GM12878 (cell line): ENCODE data around the gene ELMO2. TPM values are rescaled to one million over a fixed set of nuclear protein-coding genes. Genes with fewer than 3 reads are reported as not detected.

Source experiments
- ATAC-seq: fragments of 200-7000 bp; cut with Tn5 transposase; 3 replicates; pipeline ENCODE4 v1.9.1; 2020; ENCODE audit warnings: mild to moderate bottlenecking, moderate library complexity
- BruUV-seq: library from RNA; stranded (reverse); fragments of 400-500 nt; replicated peaks from 2 replicates; lab custom pipeline; 2021; lab: Mats Ljungman, UMichigan
- CTCF ChIA-PET: fragments of 300-600 bp; sonication (Branson Sonifier 250); formaldehyde crosslinking; extraction: SDS; loops from one replicate; lab custom pipeline; 2021; ENCODE audit warnings: inconsistent platforms; lab: Yijun Ruan, JAX
- POLR2A ChIA-PET: fragments of 350-600 bp; formaldehyde crosslinking; extraction: SDS; loops from one replicate; lab custom pipeline; 2021; ENCODE audit warnings: inconsistent platforms; lab: Charles Lee
- RAD21 ChIA-PET: fragments of 300-600 bp; sonication (Branson Sonifier 250); formaldehyde crosslinking; loops from one replicate; lab custom pipeline; 2023; ENCODE audit warnings: antibody characterized with exemption; ENCODE audit not compliant: unreplicated experiment; lab: Charles Lee
- SMC1A ChIA-PET: fragments of 300-600 bp; sonication (Branson Sonifier 250); formaldehyde crosslinking; loops from one replicate; lab custom pipeline; 2023; ENCODE audit not compliant: unreplicated experiment, uncharacterized antibody; lab: Charles Lee
- DNase-seq: peaks from one replicate; pipeline ENCODE4 v3.0.0-alpha.2; 2011; ENCODE audit warnings: low read depth, low spot score
- FAIRE-seq: peaks from 3 replicates; lab custom pipeline; 2011; peaks lifted over from hg19 to GRCh38; lab: Jason Lieb, UNC
- H2AFZ ChIP-seq: 2 replicates; pipeline ENCODE4 v1.6.0; 2011; ENCODE audit warnings: low read depth, low read length, control low read depth; ENCODE audit not compliant: control insufficient read depth
- H3K27ac ChIP-seq: 2 replicates; pipeline ENCODE4 v1.5.1; 2011; ENCODE audit warnings: control low read depth; ENCODE audit not compliant: control insufficient read depth, insufficient read depth
- H3K27me3 ChIP-seq, 2 experiments: replicated peaks in 1 of 2; 2 replicates each; pipeline versions ENCODE4 v1.6.0 to v1.6.1; 2011; ENCODE audit warnings: low read length in 1 of 2; ENCODE audit not compliant: control insufficient read depth in 2 of 2, insufficient read depth in 2 of 2
- H3K36me3 ChIP-seq, 2 experiments: 2 replicates each; pipeline ENCODE4 v1.5.1; 2011; ENCODE audit warnings: low read length in 1 of 2; ENCODE audit not compliant: control insufficient read depth in 2 of 2, insufficient read depth in 2 of 2
- H3K4me1 ChIP-seq: 2 replicates; pipeline ENCODE4 v1.6.1; 2011; ENCODE audit warnings: mild to moderate bottlenecking, low read length, moderate library complexity, mixed read lengths; ENCODE audit not compliant: control insufficient read depth, insufficient read depth
- H3K4me2 ChIP-seq: 2 replicates; pipeline ENCODE4 v1.6.0; 2011; ENCODE audit warnings: control low read depth; ENCODE audit not compliant: control insufficient read depth, insufficient read depth
- H3K4me3 ChIP-seq: fragments of 200-600 bp; sonication (generic); 2 replicates; pipeline ENCODE4 v1.5.1; 2016
- H3K79me2 ChIP-seq: 2 replicates; pipeline ENCODE4 v1.6.0; 2011; ENCODE audit warnings: low read length; ENCODE audit not compliant: control insufficient read depth, insufficient read depth
- H3K9ac ChIP-seq: 2 replicates; pipeline ENCODE4 v1.8.0; 2011; ENCODE audit warnings: low read length, control low read depth, mixed read lengths; ENCODE audit not compliant: control insufficient read depth, insufficient read depth
- H3K9me3 ChIP-seq: replicated peaks from 3 replicates; pipeline ENCODE4 v1.5.1; 2011; ENCODE audit warnings: mild to moderate bottlenecking, low read length; ENCODE audit not compliant: control insufficient read depth, insufficient read depth
- H4K20me1 ChIP-seq: 2 replicates; pipeline ENCODE4 v1.6.0; 2011; ENCODE audit not compliant: control insufficient read depth, insufficient read depth
- CHD2 ChIP-seq: IDR thresholded peaks from 2 replicates; pipeline ENCODE4 v1.6.1; 2011; ENCODE audit warnings: low read depth, low read length, improper control_type of control experiment, borderline replicate concordance
- EP300 ChIP-seq, 2 experiments: fragments of 150-350 bp in 1 of 2; IDR thresholded peaks; 2 replicates each; pipeline ENCODE4 v1.6.1; 2011 to 2012; ENCODE audit warnings: low read depth in 2 of 2, low read length in 2 of 2, borderline replicate concordance in 1 of 2, improper control_type of control experiment in 1 of 2, inconsistent platforms in 1 of 2; ENCODE audit not compliant: control insufficient read depth in 1 of 2
- FOXK2 ChIP-seq: fragments of 450-650 bp; IDR thresholded peaks from 2 replicates; pipeline ENCODE4 v1.6.1; 2017; ENCODE audit warnings: mild to moderate bottlenecking, moderate library complexity
- HDAC2 ChIP-seq: fragments of 200-600 bp; sonication (generic); IDR thresholded peaks from 2 replicates; pipeline ENCODE4 v1.6.1; 2017
- IRF4 ChIP-seq: IDR thresholded peaks from 2 replicates; pipeline ENCODE4 v1.6.1; 2011; ENCODE audit warnings: low read depth, low read length
- JUNB ChIP-seq: IDR thresholded peaks from 2 replicates; pipeline ENCODE4 v1.6.1; 2016; ENCODE audit warnings: antibody characterized with exemption, mild to moderate bottlenecking
- NFYA ChIP-seq: IDR thresholded peaks from 2 replicates; pipeline ENCODE4 v1.6.1; 2011; ENCODE audit warnings: low read depth, mild to moderate bottlenecking, low read length, improper control_type of control experiment, borderline replicate concordance
- NR2F1 ChIP-seq: fragments of 450-650 bp; conservative IDR thresholded peaks from 2 replicates; pipeline ENCODE4 v1.6.1; 2017; ENCODE audit warnings: mild to moderate bottlenecking
- POLR2AphosphoS5 ChIP-seq: IDR thresholded peaks from 2 replicates; pipeline ENCODE4 v1.6.1; 2011; ENCODE audit warnings: mild to moderate bottlenecking, low read length, inconsistent platforms
- SREBF1 ChIP-seq: IDR thresholded peaks from 2 replicates; pipeline ENCODE4 v1.6.1; 2012; ENCODE audit warnings: mild to moderate bottlenecking, low read length
- ZBTB4 ChIP-seq: fragments of 450-650 bp; formaldehyde crosslinking; IDR thresholded peaks from 2 replicates; pipeline ENCODE4 v1.4.0; 2022; ENCODE audit warnings: mild to moderate bottlenecking, moderate library complexity
- ZNF207 ChIP-seq: fragments of 450-650 bp; IDR thresholded peaks from 2 replicates; pipeline ENCODE4 v1.6.1; 2014; ENCODE audit warnings: antibody characterized with exemption, mild to moderate bottlenecking, borderline replicate concordance
- ZNF592 ChIP-seq: fragments of 450-650 bp; IDR thresholded peaks from 2 replicates; pipeline ENCODE4 v1.6.1; 2017; ENCODE audit warnings: mild to moderate bottlenecking, moderate library complexity
- ZNF687 ChIP-seq: fragments of 450-650 bp; IDR thresholded peaks from 2 replicates; pipeline ENCODE4 v1.6.1; 2017; ENCODE audit warnings: mild to moderate bottlenecking, moderate library complexity
- WGBS: methylation state at CpG from one replicate; pipeline ENCODE4 v1.1.6; 2016; ENCODE audit warnings: low lambda C conversion rate; ENCODE audit not compliant: insufficient replicate concordance, insufficient coverage; ENCODE audit errors: missing lambda C conversion rate; 5-methylcytosine and 5-hydroxymethylcytosine counted together
- in situ Hi-C: fragments of 300-500 bp; cut with MboI; formaldehyde crosslinking; loops from 9 replicates; pipeline ENCODE4 v1.14.3; 2018; ENCODE audit warnings: mixed read lengths
- intact Hi-C: fragments of 100-400 bp; cut with micrococcal nuclease; formaldehyde crosslinking; loops from one replicate; pipeline ENCODE4 v1.14.2; 2022; ENCODE audit not compliant: unreplicated experiment
- polyA plus RNA-seq, 11 experiments: library from polyadenylated mRNA; depleted of rRNA in 4 of 11; unstranded in 6 of 11; stranded (reverse) in 5 of 11; fragments of >200 nt; fragmentation: Nextera tagmentation in 4 of 11; fragmentation: Illumina TruSeq in 1 of 11; extraction: Ambion mirVana in 4 of 11; extraction: Trizol in 1 of 11; gene quantifications; 1 replicate in 1 of 11; 2 replicates in 10 of 11; pipeline versions ENCODE4 v1.2.1 to v1.2.3, GENCODE V29; 2011 to 2016; ENCODE audit warnings: inconsistent platforms in 2 of 11, missing spikeins in 2 of 11, low read depth in 1 of 11
- total RNA-seq, 4 experiments: library from RNA; depleted of rRNA in 3 of 4; stranded (reverse); fragments of >200 nt in 3 of 4; fragmentation: Illumina TruSeq in 1 of 4; extraction: Trizol in 1 of 4; gene quantifications; 2 replicates each; pipeline versions ENCODE4 v1.2.1 to v1.2.3, GENCODE V29; 2013 to 2021

Gene ELMO2
- total and polyA plus RNA-seq, 10 of the 15 experiments (the other 5 are each of a cell fraction or from before 2014, with no cell fraction given), result 14.2 to 40.2 (median 37.6) TPM

GRCh38 chr20:46322641-46323040 lies 83.8 kb downstream of the ELMO2 start:
- ChIA-PET CTCF (interaction anchor here (0.6 to 1.3 kb wide), 2 partner anchors 26 to 103 kb away, joined by 3 read pairs; no protein-coding TSS in a partner anchor), RAD21 (no interaction called here), POLR2A (no interaction called here), SMC1A (interaction anchor here (0.8 kb wide), 1 partner anchor 9 kb away, joined by 3 read pairs; no protein-coding TSS in a partner anchor)
- no peak overlapping the region for H3K9ac ChIP-seq
- no peak overlapping the region for H3K4me3 ChIP-seq
- ATAC-seq (no peak), DNase-seq (no peak), FAIRE-seq (no peak)
- WGBS, result 30% methylated on average over 8 of the region's 8 CpGs
- H4K20me1 ChIP-seq, result no peaks in the 10 kb centered on the region
- no peak overlapping the region for H3K4me2 ChIP-seq
- BruUV-seq, result no TSS peak
- H2AFZ ChIP-seq, result no peak overlapping the region
- H3K4me1 ChIP-seq, result no peaks in the 10 kb centered on the region
- H3K36me3 ChIP-seq, result no peaks in the 10 kb centered on the region
- H3K79me2 ChIP-seq, result no peaks in the 10 kb centered on the region
- intact Hi-C loops, result no loop called here
- in situ Hi-C loops, result no loop called here
- peaks cover 4 to 12% of the 10 kb centered on the region in 2 experiments; a peak in 3 of 4 replicates for H3K27me3 ChIP-seq
- H3K9me3 ChIP-seq, result no peaks in the 10 kb centered on the region
- H3K27ac ChIP-seq, result no peak overlapping the region
- TF ChIP-seq POLR2AphosphoS5 (no peak), FOXK2 (no peak), ZNF592 (no peak), JUNB (no peak), IRF4 (no peak), CHD2 (no peak), SREBF1 (no peak), ZNF687 (no peak), HDAC2 (no peak), NR2F1 (no peak), NFYA (no peak), EP300 (IDR thresholded peaks at IDR 0.05; ENCODE audit: borderline replicate concordance in 1 of 2, control insufficient read depth in 1 of 2, low read depth in 2 of 2, low read length in 2 of 2) (no peak), ZBTB4 (CRISPR knock-in tag) (no peak), ZNF207 (no peak)
